ENCODE data around the gene AK4. TPM values are rescaled to one million over a fixed set of nuclear protein-coding genes. Genes with fewer than 3 reads are reported as not detected.

The AK4 gene
- total RNA-seq, 1 experiment from 2014 or later: 180 TPM

- TF ChIP-seq ZBTB43 (CRISPR knock-in tag; IDR thresholded peaks at IDR 0.05) (no peak), IRF1 (CRISPR knock-in tag; IDR thresholded peaks at IDR 0.05) (no peak), TEAD4 (CRISPR knock-in tag; IDR thresholded peaks at IDR 0.05) (no peak), FOXP1 (CRISPR knock-in tag; IDR thresholded peaks at IDR 0.05; ENCODE audit: borderline replicate concordance) (peak; percentile 82), NFATC4 (CRISPR knock-in tag; IDR thresholded peaks at IDR 0.05) (no peak), MYBL2 (CRISPR knock-in tag; IDR thresholded peaks at IDR 0.05) (0 out of 2 replicates have a peak, but pooled peaks have one; percentile 45), ESRRA (CRISPR knock-in tag; IDR thresholded peaks at IDR 0.05; ENCODE audit: borderline replicate concordance) (no peak), ZNF416 (CRISPR knock-in tag; IDR thresholded peaks at IDR 0.05) (no peak), AFF4 (CRISPR knock-in tag; IDR thresholded peaks at IDR 0.05; ENCODE audit: borderline replicate concordance) (no peak), FOXJ3 (CRISPR knock-in tag; IDR thresholded peaks at IDR 0.05; ENCODE audit: borderline replicate concordance) (no peak), ZNF281 (CRISPR knock-in tag; IDR thresholded peaks at IDR 0.05) (no peak), ZNF425 (CRISPR knock-in tag; conservative IDR thresholded peaks at IDR 0.05) (no peak), ELF4 (CRISPR knock-in tag; IDR thresholded peaks at IDR 0.05; ENCODE audit: low read depth) (no peak), KAT7 (CRISPR knock-in tag; IDR thresholded peaks at IDR 0.05; ENCODE audit: borderline replicate concordance) (no peak), CREM (CRISPR knock-in tag; IDR thresholded peaks at IDR 0.05) (0 out of 2 replicates have a peak, but pooled peaks have one; percentile 42), ZNF219 (CRISPR knock-in tag; IDR thresholded peaks at IDR 0.05; ENCODE audit: borderline replicate concordance) (no peak), ZNF532 (CRISPR knock-in tag; IDR thresholded peaks at IDR 0.05; ENCODE audit: borderline replicate concordance) (no peak), GTF2I (CRISPR knock-in tag; conservative IDR thresholded peaks at IDR 0.05) (no peak)
- TF ChIP-seq, protein P1, sequence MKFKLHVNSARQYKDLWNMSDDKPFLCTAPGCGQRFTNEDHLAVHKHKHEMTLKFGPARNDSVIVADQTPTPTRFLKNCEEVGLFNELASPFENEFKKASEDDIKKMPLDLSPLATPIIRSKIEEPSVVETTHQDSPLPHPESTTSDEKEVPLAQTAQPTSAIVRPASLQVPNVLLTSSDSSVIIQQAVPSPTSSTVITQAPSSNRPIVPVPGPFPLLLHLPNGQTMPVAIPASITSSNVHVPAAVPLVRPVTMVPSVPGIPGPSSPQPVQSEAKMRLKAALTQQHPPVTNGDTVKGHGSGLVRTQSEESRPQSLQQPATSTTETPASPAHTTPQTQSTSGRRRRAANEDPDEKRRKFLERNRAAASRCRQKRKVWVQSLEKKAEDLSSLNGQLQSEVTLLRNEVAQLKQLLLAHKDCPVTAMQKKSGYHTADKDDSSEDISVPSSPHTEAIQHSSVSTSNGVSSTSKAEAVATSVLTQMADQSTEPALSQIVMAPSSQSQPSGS (CRISPR knock-in tag; IDR thresholded peaks at IDR 0.05; ENCODE audit: borderline replicate concordance, low read depth): no peak
Observed at GRCh38 chr1:65254320-65255034, 106.5 kb downstream of the AK4 start (continued).
